HG02970 (cell line): ENCODE results near the gene GALC.
"Not testable (repeated sequence)": the region's sequence is repeated elsewhere in the genome, so short reads cannot be mapped to it uniquely, and the experiment has no call there.

Experiments
- ATAC-seq: cut with Tn5 transposase; IDR thresholded peaks from one replicate; pipeline ENCODE4 v1.9.1; 2021; ENCODE audit warnings: mild to moderate bottlenecking, moderate library complexity, moderate number of reproducible peaks; ENCODE audit not compliant: unreplicated experiment, low FRiP score

The GALC gene

GRCh38 chr14:87992718-87993628 lies at the start of gene GALC:
Gene GALC (minus strand): TSS chr14:87993182. CDS start chr14:87993164, 18 bp downstream.
- peak; percentile 95 for ATAC-seq

- no peak for ATAC-seq
Measured at GRCh38 chr14:88040146-88040545, 47.2 kb upstream of the GALC start.

GRCh38 chr14:88039197-88039596 lies 46.2 kb upstream of the GALC start:
- no peak for ATAC-seq

- no peak for ATAC-seq
Measured at GRCh38 chr14:88037325-88037724, 44.3 kb upstream of the GALC start.

- no peak for ATAC-seq
Measured at GRCh38 chr14:88036422-88036821, 43.4 kb upstream of the GALC start.

- ATAC-seq = no peak
Measured at GRCh38 chr14:88034076-88034475, 41.1 kb upstream of the GALC start.

- no peak for ATAC-seq
Measured at GRCh38 chr14:88032373-88032772, 39.4 kb upstream of the GALC start.

GRCh38 chr14:88030892-88031291 lies 37.9 kb upstream of the GALC start:
- no peak for ATAC-seq

GRCh38 chr14:88030079-88030478 lies 37.1 kb upstream of the GALC start:
- no peak for ATAC-seq

GRCh38 chr14:88029500-88029899 lies 36.5 kb upstream of the GALC start:
- ATAC-seq = no peak

- no peak for ATAC-seq
Measured at GRCh38 chr14:88026890-88027289, 33.9 kb upstream of the GALC start.

- ATAC-seq = no peak
Measured at GRCh38 chr14:88025313-88025712, 32.3 kb upstream of the GALC start.

- ATAC-seq = not testable (repeated sequence)
Measured at GRCh38 chr14:88024252-88025086, 31.5 kb upstream of the GALC start.

- ATAC-seq = no peak
Measured at GRCh38 chr14:88023658-88024187, 30.7 kb upstream of the GALC start.

- ATAC-seq = no peak
Measured at GRCh38 chr14:88017535-88017934, 24.6 kb upstream of the GALC start.

GRCh38 chr14:88016768-88017167 lies 23.8 kb upstream of the GALC start:
- ATAC-seq = no peak

GRCh38 chr14:88013750-88014349 lies 20.9 kb upstream of the GALC start:
- ATAC-seq = peak; percentile 89

GRCh38 chr14:88012495-88012894 lies 19.5 kb upstream of the GALC start:
- ATAC-seq = no peak

- ATAC-seq = no peak
Measured at GRCh38 chr14:88010331-88010730, 17.3 kb upstream of the GALC start.

GRCh38 chr14:88009486-88009885 lies 16.5 kb upstream of the GALC start:
- ATAC-seq = no peak
